ENCODE data around the gene KLHL5.
"Not testable (repeated sequence)": the region's sequence is repeated elsewhere in the genome, so short reads cannot be mapped to it uniquely, and the experiment has no call there.

KLHL5 gene

DNA sequence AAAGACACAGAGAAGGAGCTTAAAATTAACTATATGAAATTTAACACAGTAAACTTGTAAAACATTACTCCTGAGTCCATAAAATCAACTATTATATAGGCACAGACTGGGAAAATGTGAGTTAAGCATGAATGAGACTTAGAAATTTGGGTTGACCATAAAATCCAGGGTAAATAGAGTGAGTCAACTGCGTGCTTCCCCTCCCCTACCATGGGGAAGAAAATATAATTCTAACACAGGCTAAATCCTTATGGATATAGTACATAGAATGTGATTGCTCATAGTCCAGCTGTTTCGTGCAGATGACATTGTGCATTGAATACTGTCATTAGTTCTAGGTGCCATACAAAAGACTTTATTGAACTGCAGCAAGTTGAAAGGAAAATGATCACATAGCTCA is 42.2 kb downstream of the KLHL5 start:
- DNase-seq = no peak

DNA sequence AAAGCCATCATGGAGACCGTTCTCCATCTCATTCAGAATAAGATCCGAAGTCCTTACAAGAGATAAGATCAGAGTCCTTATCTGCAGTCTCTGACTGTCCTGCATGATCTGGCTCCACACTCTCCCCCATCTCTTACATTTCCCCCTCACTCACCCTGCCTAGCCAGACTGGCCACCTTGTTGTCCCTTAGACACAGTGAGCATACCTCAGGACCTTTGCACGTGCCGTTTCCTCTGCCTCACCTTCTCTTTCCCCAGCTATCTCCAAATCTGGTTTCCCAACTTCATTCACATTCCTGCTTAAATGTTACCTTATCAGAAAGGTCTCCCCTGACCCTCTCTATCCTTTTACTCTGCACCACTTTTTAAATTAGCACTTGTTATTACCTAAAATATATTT is 44.0 kb downstream of the KLHL5 start:
- no peak for DNase-seq

DNA sequence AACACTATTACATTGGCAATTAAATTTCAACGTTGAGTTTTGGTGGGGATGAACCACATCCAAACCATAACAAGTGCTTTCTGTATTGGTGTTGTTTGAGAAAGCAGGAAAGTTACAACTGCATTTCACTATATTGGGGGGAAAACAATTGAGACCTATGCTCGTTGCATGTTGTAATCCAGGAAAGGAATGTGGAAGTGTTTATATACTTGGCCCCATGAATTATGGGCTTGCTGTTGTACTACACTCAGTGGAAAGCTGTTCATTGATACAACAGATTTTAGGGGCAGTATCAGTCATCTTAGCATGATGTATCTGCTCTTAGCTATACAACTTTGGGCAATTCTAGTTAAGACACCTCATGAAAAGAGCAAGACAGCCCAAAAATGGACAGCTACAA is 52.4 kb downstream of the KLHL5 start:
- DNase-seq = no peak

DNA sequence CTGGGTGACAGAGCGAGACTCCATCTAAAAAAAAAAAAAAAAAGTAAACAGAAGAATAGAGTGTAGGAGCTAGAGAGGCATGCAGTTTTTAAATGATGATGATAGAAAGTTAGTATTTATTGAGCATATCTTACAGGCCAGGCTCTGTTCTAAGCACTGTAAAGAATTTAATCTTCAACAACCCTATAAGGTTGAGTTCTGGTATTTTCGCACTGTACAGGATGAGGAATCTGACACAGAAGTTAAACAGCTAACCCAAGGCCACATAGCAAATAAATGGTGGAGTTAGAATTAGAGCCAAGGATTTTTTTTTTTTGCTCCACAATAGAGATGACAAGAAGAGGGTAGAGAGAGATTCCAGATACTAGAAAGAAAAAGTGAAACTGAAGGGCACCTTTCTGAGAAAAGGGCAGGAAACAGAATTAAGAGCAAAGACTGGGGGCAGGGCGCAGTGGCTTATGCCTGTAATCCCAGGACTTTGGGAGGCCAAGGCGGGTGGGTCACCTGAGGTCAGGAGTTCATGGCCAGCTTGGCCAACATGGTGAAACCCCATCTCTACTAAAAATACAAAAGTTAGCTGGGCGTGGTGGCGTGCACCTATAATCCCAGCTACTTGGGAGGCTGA is 56.1 kb downstream of the KLHL5 start:
- DNase-seq = peak; percentile 20

DNA sequence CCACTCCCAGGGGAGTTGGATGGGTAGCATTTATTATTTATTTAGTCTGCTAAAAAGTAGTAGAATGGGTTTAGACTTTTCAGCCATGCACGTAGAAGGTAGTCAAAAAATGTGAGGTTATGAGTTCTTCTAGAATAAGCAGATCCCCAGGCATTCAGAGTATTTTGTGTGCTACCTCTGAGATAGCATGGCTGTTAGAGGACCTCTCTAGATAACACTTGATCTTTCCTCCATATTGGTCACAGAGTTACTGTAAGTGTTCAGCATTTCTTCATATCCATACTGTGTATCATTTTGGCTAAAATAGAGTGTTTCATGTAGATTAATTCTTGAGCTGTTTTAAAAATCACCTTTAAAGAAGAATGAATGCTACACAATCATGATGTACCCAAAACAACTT is 58.4 kb downstream of the KLHL5 start:
- DNase-seq = no peak

DNA sequence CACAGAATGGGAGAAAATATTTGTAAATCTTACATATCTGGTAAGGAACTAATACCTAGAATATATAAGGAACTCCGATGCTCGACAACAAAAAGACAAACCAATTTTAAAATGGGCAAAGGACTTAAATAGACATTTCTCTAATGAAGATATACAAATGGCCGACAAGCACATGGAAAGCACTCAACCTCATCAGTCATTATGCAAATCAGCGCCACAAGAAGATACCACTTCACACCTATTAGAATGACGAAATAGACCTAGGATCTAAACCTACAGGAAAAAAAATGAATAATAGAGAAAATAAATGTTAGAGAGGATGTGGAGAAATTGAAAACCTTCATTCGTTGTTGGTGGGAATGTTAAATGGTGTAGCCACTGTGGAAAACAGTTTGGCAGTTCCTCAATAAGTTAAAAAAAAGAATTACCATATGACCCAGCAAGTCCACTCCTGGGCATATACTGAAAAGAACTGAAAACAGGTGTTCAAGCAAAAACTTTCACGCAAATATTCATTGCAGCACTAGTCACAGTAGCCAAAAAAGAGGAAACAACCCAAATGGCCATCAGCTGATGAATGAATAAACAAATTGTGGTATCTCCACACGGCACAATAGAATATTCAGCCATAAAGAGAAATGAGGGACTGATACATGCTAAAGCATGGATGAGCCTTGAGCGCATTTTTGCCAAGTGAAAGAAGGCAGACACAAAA is 63.0 kb downstream of the KLHL5 start:
- DNase-seq = no peak

DNA sequence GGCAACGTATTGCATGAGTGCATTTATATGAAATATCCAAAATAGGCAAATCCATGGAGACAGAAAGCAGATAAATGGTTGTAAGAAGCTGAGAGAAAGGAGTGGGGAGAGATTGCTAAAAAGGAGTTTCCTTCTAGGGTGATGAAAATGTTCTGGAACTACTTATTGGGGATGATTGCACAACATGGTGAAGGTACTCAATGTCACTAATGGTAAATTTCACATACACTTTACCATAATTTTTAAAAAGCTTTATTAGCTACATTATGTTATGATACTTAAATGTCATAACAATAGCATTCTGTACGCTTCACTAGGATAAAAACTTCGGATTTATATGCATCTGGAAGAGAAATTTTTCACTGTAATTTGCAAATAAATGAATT is 63.6 kb downstream of the KLHL5 start:
- DNase-seq = no peak

DNA sequence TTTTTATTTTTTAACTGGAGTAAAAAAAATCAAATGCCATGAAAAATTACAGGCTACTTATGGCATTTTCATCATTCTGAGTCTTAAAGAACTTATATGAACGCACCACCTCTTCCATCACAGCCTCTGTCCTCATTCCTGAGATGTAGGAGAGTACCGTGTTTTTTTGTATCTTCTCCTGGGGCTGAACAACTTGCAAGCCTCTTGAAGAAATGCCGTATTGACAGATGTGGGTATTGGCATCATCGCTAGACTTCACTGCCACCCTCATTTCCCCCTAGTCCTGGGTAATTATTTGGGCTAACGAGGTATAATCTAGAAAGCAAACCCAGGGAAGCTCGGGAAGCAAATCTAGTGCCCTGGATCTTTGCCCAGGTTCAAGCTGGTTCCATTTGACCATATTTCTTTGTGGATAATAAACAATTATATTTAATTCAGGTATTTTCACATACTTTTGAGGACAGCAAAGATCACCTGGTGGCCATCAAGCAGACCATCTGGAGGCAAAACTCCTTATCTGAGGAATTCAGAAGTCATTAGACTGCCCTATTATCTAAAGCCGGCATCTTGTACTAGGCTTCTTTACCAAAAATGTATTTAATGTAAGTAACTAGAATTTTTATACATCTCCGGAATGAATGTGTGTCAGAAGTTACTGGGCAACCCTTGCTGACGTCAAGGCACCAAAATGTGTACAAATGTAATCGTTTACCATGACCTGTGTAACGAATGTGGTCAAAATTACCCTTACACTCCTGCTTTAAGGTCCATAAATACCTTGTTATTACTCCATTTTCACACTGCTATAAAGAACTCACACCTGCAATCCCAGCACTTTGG is 64.4 kb downstream of the KLHL5 start:
- no peak for DNase-seq

DNA sequence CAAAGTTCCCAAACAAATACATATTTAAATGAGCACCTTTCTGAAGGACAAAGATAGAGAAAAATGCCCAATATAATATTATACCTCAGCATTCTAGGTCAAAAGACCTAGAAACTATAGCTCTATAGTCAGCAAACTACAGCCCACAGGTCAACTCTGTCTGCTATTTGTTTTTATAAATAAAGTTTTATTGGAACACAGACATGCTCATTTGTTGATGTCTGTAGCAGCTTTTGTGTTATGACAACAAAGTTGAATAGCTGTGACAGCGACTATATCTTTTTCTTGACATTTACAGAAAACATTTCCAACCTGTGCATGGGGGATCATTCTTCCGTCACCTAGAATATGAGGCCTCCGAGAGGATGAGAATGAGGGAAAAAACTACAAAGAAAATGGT is 71.6 kb downstream of the KLHL5 start:
- DNase-seq = no peak

DNA sequence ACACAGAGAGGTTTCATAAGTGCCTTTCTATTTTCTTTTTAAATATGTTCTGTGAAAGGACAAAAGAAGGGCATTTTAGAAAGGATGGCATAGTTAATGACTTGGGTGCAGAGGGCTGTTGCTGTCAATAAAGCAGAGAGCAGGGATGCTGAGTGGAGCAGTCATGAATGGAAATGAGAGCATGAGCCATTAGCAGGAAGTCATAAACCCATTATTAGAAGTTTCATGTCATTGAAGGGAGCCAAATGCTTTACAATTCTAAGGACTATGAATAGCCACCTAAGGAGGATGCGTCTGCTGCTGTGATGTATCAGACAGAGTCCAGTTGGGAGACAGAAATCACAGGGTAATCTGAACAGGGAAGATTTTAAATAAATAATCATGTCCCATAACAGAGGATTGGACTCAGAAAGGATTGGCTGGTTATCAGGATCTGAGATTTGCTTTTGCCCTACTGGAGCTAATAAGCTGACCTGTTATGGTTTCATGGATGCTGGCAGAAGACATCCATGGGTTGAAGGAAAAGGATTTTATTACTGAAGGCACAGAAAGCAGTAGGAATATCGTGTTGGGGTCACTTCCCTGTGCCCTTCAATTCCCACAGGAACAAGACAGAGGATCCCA is 72.8 kb downstream of the KLHL5 start:
- no peak for DNase-seq

DNA sequence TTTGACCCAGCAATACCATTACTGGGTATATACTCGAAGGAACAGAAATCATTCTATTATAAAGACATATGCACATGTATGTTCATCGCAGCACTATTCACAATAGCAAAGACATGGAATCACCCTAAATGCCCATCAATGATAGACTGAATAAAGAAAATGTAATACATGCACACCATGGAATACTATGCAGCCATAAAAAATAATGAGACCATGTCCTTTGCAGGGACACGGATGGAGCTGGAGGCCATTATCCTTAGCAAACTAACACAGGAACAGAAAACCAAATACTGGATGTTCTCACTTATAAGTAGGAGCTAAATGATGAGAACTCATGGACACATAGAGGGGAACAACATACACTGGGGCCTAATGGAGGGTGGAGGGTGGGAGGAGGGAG is 76.2 kb downstream of the KLHL5 start:
- not testable (repeated sequence) for DNase-seq

DNA sequence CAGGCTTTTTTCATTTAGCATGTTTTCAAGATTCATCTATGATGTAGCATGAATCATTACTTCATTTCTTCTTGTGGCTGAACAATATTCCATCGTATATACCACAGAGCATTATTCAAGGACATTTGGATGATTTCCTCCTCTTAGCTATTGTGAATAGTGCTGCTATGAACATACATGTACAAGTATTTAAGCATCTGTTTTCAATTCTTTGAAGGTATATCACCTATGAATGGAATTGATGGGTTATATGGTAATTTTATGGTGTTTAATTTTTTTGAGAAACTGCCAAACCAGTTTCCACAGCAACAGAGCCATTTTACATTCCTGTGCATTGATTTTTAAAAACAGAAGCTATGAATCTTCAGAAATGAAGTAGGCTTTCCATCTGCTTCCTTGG is 84.2 kb downstream of the KLHL5 start:
- no peak for DNase-seq

DNA sequence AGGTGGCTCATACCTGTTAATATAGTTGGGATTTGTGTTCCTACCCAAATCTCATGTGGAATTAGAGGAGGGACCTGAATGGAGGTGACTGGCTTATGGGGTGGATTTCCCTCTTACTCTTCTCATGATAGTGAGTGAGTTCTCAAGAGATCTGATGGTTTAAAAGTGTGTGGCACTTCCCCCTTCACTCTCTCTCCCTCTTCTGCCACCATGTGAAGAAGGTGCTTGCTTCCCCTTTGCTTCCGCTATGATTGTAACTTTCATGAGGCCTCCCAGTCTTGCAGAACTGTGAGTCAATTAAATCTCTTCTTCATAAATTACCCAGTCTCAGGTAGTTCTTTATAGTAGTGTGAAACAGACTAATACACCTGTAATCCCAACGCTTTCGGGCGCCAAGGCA is 92.0 kb downstream of the KLHL5 start:
- no peak for DNase-seq

DNA sequence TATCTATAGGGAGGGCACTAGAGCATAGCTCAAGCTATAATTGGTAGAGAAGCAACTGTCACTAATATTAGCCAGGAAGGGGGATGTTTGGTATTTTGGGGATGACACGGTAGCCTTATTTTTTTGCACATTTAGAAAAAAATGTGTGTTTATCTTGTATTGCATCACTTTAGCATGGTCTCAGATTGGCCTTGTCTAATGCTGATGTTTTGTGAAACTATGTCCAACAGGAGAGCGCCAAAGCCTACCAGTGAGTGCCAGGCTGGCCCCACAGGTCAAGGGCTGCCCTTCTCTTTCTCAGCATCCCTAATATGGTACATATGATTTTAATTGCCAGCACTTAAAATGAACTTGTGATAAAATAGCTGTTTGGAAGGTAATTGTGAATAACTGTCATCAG is 95.5 kb downstream of the KLHL5 start:
- DNase-seq = no peak

DNA sequence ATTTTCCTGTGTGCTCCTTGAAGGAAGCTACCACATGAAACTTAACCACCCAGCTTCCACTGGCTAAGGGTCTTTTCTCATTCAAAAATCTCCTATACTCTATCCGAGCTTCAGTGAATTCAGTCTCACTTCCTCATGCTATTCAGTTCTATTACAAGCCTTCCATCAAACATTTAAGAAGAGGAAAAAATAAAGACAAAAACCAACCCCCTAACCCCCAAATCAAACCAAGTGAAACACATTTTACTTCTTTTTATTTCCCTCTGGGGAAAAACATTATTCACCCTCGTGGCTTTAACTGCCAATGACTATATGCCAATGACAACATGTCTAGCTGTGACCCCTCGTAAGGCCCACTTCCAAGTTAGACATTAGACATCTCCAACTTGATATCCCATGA is 104.1 kb downstream of the KLHL5 start:
- no peak for DNase-seq

DNA sequence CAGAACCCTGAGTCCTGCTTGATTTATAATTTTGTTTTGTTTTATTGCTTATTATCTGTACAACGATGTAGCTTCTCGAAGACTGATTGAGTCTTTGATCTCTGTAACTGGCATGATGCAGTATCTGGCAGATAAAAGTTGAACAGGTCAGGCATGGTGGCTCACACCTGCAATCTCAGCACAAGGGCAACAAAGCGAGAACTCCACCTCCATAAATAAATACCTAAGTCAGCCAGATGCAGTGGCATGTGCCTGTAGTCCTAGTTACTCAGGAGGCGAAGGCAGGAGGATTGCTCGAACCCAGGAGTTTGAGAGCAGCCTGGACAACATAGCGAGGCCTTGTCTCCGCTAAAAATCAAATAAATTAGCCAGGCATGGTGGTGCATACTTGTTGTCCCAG is 104.6 kb downstream of the KLHL5 start:
- DNase-seq = no peak

DNA sequence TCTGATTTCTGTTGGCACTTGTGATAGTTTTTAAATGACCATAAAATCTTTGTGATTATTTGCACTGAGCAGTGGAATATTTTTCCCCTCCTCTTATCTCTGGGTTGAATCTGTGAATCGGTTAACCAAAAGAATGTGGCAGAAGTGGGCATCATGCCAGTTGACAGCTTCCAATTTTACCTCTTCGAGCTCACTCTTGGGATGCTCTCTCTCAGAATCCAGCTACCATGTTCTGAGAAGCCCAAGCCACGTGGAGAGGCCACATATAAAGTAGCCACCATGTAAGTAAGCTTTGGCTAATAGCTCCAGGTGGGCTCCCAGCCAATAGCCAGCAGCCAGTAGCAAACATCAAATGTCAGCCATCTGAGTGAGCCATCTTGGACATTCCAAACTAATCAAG is 107.4 kb downstream of the KLHL5 start:
- DNase-seq = no peak

DNA sequence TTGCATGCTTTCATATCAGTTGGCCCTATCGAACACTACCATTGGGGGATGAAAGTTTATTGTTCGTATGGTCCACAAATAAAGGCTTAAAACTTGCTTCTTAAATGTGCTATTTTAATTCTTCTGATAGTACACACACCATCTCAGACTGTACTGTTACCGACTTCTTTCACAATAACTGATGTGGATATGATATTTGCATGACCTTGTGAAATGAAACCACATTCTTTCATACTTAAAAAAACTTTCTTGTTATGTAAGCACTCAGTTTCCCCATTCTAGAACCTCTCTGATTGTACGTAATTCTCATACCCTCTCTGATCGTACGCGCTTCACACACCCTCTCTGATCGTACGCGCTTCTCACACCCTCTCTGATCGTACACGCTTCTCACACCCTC is 108.3 kb downstream of the KLHL5 start:
- DNase-seq = no peak
